Mesenteric fat pad (tissue), 1 donor: Measurements from ENCODE around the gene PSMG1. TPM values are rescaled to one million over a fixed set of nuclear protein-coding genes. Genes with fewer than 3 reads are reported as not detected.
"Not testable (repeated sequence)": the region's sequence is repeated elsewhere in the genome, so short reads cannot be mapped to it uniquely, and the experiment has no call there.

Experiments used
- DNase-seq: peaks from one replicate; pipeline ENCODE4 v3.0.0-alpha.2; 2020; ENCODE audit warnings: low spot score
- total RNA-seq: library from RNA; stranded (reverse); fragmentation: NEBNext Ultra II Directional; extraction: Animal tissue kit (Norgen Biotek cat#: 25700); gene quantifications from one replicate; pipeline ENCODE4 v1.2.1, GENCODE V29; 2021
- donor health status: DM: yes; HTN: yes; CAD: no.

Gene PSMG1
- total RNA-seq, 1 donor from 2014 or later: 38.0 TPM

- DNase-seq: no peak
These were observed 23.7 kb downstream of the PSMG1 start for GRCh38 chr21:39159342-39160063.

- DNase-seq: not testable (repeated sequence)
These were observed 26.0 kb downstream of the PSMG1 start for GRCh38 chr21:39157241-39157640.

GRCh38 chr21:39156024-39156423 is 27.2 kb downstream of the PSMG1 start:
- no peak for DNase-seq

GRCh38 chr21:39155578-39155977 is 27.7 kb downstream of the PSMG1 start:
- DNase-seq: no peak

GRCh38 chr21:39153842-39154241 is 29.4 kb downstream of the PSMG1 start:
- DNase-seq: no peak

GRCh38 chr21:39153373-39153772 is 29.9 kb downstream of the PSMG1 start:
- no peak for DNase-seq

GRCh38 chr21:39152271-39152670 is 31.0 kb downstream of the PSMG1 start:
- DNase-seq: no peak

- no peak for DNase-seq
These were observed 32.4 kb downstream of the PSMG1 start for GRCh38 chr21:39150877-39151276.

- DNase-seq: no peak
These were observed 32.9 kb downstream of the PSMG1 start for GRCh38 chr21:39150316-39150715.

- no peak for DNase-seq
These were observed 33.4 kb downstream of the PSMG1 start for GRCh38 chr21:39149882-39150281.

- DNase-seq: no peak
These were observed 34.3 kb downstream of the PSMG1 start for GRCh38 chr21:39148975-39149374.

- DNase-seq: no peak
These were observed 39.1 kb downstream of the PSMG1 start for GRCh38 chr21:39144191-39144590.

GRCh38 chr21:39142972-39143371 is 40.3 kb downstream of the PSMG1 start:
- no peak for DNase-seq

GRCh38 chr21:39141502-39141901 is 41.7 kb downstream of the PSMG1 start:
- no peak for DNase-seq

GRCh38 chr21:39137248-39138178 is 45.7 kb downstream of the PSMG1 start:
- no peak for DNase-seq

GRCh38 chr21:39136711-39137110 is 46.5 kb downstream of the PSMG1 start:
- DNase-seq: no peak

GRCh38 chr21:39136138-39136537 is 47.1 kb downstream of the PSMG1 start:
- DNase-seq: not testable (repeated sequence)

GRCh38 chr21:39134288-39134810 is 48.9 kb downstream of the PSMG1 start:
- DNase-seq: no peak

GRCh38 chr21:39132248-39132647 is 51.0 kb downstream of the PSMG1 start:
- DNase-seq: no peak

GRCh38 chr21:39131791-39132190 is 51.5 kb downstream of the PSMG1 start:
- no peak for DNase-seq

GRCh38 chr21:39127506-39127905 is 55.7 kb downstream of the PSMG1 start:
- no peak for DNase-seq

- no peak for DNase-seq
These were observed 56.8 kb downstream of the PSMG1 start for GRCh38 chr21:39126486-39126806.
